Measurements from ENCODE around the gene FCRL6. TPM values are rescaled to one million over a fixed set of nuclear protein-coding genes. Genes with fewer than 3 reads are reported as not detected.
A peak's percentile ranks its signal among the peaks of the same experiment; 100 is the strongest.

The FCRL6 gene
- total RNA-seq, 4 donors from 2014 or later: 0.71 to 1.1 TPM; not detected in 2

GRCh38 chr1:159853417-159854115 lies 51.4 kb downstream of the FCRL6 start:
- Histone ChIP-seq H3K9me3 (no peaks in the 10 kb centered on the region), H3K4me3 (replicated peaks in 1 of 3) (peak overlapping the region in 1 of 3 donors; percentile 48), H3K36me3 (no peaks in the 10 kb centered on the region), H3K27me3 (no peaks in the 10 kb centered on the region), H3K27ac (peak overlapping the region; percentile 91 to 98 (median 93)), H3K4me1 (peaks cover 9 to 13% of the 10 kb centered on the region in 2 donors)
- intact Hi-C loops (cut with DNase I): no loop called here
- WGBS, 2 donors: 23 to 25% methylated on average over 6 of the region's 6 CpGs
- no peak for TF ChIP-seq CTCF (IDR thresholded peaks at IDR 0.05)
- TF ChIP-seq POLR2A (IDR thresholded peaks at IDR 0.05): no peak
- no peak for DNase-seq

- peak; percentile 94 to 95 for DNase-seq
- no peaks in the 10 kb centered on the region for H3K27me3 ChIP-seq
- WGBS, 2 donors: 1% methylated on average over 23 to 29 of the region's 31 CpGs
- TF ChIP-seq POLR2A (IDR thresholded peaks at IDR 0.05) (peak in 1 of 2 donors; percentile 48), CTCF (IDR thresholded peaks at IDR 0.05) (no peak)
- peaks cover 9 to 13% of the 10 kb centered on the region in 2 donors for H3K4me1 ChIP-seq
- peak overlapping the region; percentile 91 to 98 (median 93) for H3K27ac ChIP-seq
- no peaks in the 10 kb centered on the region for H3K9me3 ChIP-seq
- no peaks in the 10 kb centered on the region for H3K36me3 ChIP-seq
- intact Hi-C loops (cut with DNase I): no loop called here
- peak overlapping the region; percentile 21 to 51 (median 48) for H3K4me3 ChIP-seq (replicated peaks in 1 of 3)
These were observed 52.0 kb downstream of the FCRL6 start for GRCh38 chr1:159854116-159854692.

DNA sequence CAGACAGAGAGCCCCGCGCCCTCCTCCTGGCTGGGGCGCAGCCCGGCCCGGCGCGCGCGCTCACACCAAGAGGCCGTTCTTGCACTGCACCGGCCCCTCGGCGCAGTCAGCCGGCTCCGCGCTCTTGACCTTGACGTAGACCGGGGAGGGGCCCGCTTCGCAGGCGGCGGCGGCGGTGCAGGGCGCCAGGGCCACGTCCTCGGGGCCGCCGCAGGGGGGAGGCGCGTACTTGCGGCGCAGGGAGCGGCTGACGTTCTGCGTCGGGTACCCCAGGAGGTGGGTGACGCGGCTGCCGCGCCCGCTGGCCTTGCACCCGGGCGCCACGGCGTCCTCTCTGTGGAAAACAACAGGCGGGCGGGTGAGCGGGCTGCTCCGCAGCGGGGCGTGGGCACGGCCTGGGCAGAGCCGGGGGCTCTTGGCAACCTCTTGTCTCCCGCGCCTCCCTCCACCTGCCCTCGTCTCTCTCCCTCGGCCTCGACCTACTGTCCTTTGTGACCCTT lies 52.6 kb downstream of the FCRL6 start:
- no peaks in the 10 kb centered on the region for H3K36me3 ChIP-seq
- TF ChIP-seq POLR2A (IDR thresholded peaks at IDR 0.05) (peak in 1 of 2 donors; percentile 95), CTCF (IDR thresholded peaks at IDR 0.05) (peak in 2 of 6 experiments; percentile 11 to 17)
- WGBS, 2 donors: 1 to 3% methylated on average over 6 to 43 of the region's 59 CpGs
- intact Hi-C loops (cut with DNase I): no loop called here
- no peaks in the 10 kb centered on the region for H3K9me3 ChIP-seq
- peak overlapping the region; percentile 91 to 98 (median 93) for H3K27ac ChIP-seq
- no peaks in the 10 kb centered on the region for H3K27me3 ChIP-seq
- H3K4me3 ChIP-seq (replicated peaks in 1 of 3): peak overlapping the region; percentile 21 to 51 (median 48)
- peak; percentile 92 to 93 for DNase-seq
- peaks cover 9 to 13% of the 10 kb centered on the region in 2 donors for H3K4me1 ChIP-seq

GRCh38 chr1:159855709-159856108 lies 53.5 kb downstream of the FCRL6 start:
- WGBS, 2 donors: 75 to 76% methylated on average over 20 to 28 of the region's 34 CpGs
- Histone ChIP-seq H3K9me3 (no peaks in the 10 kb centered on the region), H3K36me3 (no peaks in the 10 kb centered on the region), H3K27ac (peak overlapping the region in 2 of 3 donors; percentile 93 to 98), H3K4me1 (peaks cover 9 to 13% of the 10 kb centered on the region in 2 donors), H3K27me3 (no peaks in the 10 kb centered on the region), H3K4me3 (replicated peaks in 1 of 3) (peak overlapping the region in 1 of 3 donors; percentile 48)
- no peak for DNase-seq
- TF ChIP-seq POLR2A (IDR thresholded peaks at IDR 0.05) (no peak), CTCF (IDR thresholded peaks at IDR 0.05) (no peak)
- intact Hi-C loops (cut with DNase I): no loop called here

GRCh38 chr1:159856576-159856975 lies 54.4 kb downstream of the FCRL6 start:
- no peaks in the 10 kb centered on the region for H3K36me3 ChIP-seq
- no peaks in the 10 kb centered on the region for H3K27me3 ChIP-seq
- WGBS, 2 donors: 93 to 100% methylated on average over 1 of the region's 1 CpG
- no peak for TF ChIP-seq POLR2A (IDR thresholded peaks at IDR 0.05)
- no peak for TF ChIP-seq CTCF (IDR thresholded peaks at IDR 0.05)
- no peaks in the 10 kb centered on the region for H3K9me3 ChIP-seq
- peaks cover 9 to 13% of the 10 kb centered on the region in 2 donors for H3K4me1 ChIP-seq
- H3K4me3 ChIP-seq (replicated peaks in 1 of 3): no peak overlapping the region
- no peak for DNase-seq
- H3K27ac ChIP-seq: no peak overlapping the region
- intact Hi-C loops (cut with DNase I): no loop called here

All from thyroid gland (tissue), 4 donors.